ENCODE measurements around the gene RBM33.

GRCh38 chr7:155763122-155763521 lies 118.7 kb downstream of the RBM33 start:
- TF ChIP-seq, protein P1, sequence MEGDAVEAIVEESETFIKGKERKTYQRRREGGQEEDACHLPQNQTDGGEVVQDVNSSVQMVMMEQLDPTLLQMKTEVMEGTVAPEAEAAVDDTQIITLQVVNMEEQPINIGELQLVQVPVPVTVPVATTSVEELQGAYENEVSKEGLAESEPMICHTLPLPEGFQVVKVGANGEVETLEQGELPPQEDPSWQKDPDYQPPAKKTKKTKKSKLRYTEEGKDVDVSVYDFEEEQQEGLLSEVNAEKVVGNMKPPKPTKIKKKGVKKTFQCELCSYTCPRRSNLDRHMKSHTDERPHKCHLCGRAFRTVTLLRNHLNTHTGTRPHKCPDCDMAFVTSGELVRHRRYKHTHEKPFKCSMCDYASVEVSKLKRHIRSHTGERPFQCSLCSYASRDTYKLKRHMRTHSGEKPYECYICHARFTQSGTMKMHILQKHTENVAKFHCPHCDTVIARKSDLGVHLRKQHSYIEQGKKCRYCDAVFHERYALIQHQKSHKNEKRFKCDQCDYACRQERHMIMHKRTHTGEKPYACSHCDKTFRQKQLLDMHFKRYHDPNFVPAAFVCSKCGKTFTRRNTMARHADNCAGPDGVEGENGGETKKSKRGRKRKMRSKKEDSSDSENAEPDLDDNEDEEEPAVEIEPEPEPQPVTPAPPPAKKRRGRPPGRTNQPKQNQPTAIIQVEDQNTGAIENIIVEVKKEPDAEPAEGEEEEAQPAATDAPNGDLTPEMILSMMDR (IDR thresholded peaks at IDR 0.05; ENCODE audit: control extremely low read depth in 1 of 3, insufficient read depth in 1 of 3, low read depth in 1 of 3, low read length in 3 of 3) = no peak
- no peak for TF ChIP-seq ATF3 (IDR thresholded peaks at IDR 0.05; ENCODE audit: insufficient read depth, low read depth, low read length)
